ENCODE data around the gene STX8.

Gene STX8

DNA sequence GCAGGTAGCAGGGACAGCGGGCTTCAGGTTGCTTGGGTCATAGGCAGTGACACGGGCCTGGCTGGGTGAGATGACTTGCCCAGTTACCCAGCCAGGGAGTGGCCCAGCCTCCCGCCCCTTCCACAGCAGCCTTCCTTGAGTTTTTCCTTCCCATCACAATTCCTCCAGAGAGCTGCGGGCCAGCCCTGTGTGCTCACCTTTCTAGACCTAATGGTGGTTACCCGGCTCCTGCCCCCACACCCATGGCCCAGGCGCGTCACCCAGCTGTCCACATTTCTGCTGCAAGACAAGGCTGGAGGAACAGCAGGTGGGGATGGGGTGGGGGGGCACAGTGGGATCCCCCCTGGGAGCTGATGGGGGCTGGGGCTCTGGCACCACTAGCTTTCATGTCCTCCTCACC, 351.1 kb downstream of the STX8 start:
- no peak for DNase-seq (ENCODE audit: insufficient read length, low spot score)
- TF ChIP-seq POLR2A (IDR thresholded peaks at IDR 0.05; ENCODE audit: low read depth, low read length): no peak
- no peak for FAIRE-seq

- FAIRE-seq (no peak), DNase-seq (ENCODE audit: insufficient read length, low spot score) (no peak)
- TF ChIP-seq POLR2A (IDR thresholded peaks at IDR 0.05; ENCODE audit: low read depth, low read length): no peak
Measured at GRCh38 chr17:9223531-9223930, 352.1 kb downstream of the STX8 start.

GRCh38 chr17:9221922-9222180, 353.8 kb downstream of the STX8 start:
- no peak for TF ChIP-seq POLR2A (IDR thresholded peaks at IDR 0.05; ENCODE audit: low read depth, low read length)
- no peak for DNase-seq (ENCODE audit: insufficient read length, low spot score)

DNA sequence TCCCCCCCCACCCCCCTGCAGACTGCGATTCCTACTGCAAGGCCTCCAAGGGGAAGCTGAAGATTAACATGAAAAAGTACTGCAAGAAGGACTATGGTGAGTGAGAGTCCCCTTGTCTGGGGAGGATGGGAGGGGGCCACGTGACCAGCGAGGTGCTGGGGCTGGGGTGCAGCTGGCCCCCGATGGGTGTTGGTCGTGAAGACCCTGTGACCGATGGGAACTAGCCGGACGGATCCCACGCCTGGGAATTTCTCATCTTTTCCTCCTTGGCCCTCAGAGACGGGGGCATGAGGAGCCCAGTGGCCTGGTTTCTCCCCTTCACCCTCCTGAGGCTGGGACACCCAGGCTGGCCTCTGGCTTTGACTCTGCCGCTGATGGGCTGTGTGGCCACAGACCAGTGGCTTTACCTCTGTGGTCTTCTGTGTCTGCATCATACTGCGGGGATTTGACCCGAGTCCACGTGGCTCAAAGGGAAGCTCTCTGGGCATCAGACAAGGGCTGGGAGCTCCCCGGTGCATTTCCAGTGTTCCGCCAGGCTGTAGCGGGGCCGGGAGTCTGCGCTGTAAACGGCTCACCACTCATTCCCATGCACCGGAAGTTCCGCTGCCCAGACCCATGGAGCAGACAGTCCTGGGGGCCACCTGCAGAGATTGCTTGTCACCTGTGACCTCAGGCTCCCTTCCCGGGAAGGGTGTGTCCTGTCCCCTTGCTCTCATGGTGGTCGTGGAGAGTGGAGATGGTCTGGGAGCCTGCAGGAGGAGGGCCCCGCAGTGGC, 354.3 kb downstream of the STX8 start:
- DNase-seq (ENCODE audit: insufficient read length, low spot score): no peak
- no peak for TF ChIP-seq POLR2A (IDR thresholded peaks at IDR 0.05; ENCODE audit: low read depth, low read length)
- FAIRE-seq: no peak

More at GRCh38 chr17:9221922-9222180, 353.8 kb downstream of the STX8 start:
- no peak for FAIRE-seq

DNA sequence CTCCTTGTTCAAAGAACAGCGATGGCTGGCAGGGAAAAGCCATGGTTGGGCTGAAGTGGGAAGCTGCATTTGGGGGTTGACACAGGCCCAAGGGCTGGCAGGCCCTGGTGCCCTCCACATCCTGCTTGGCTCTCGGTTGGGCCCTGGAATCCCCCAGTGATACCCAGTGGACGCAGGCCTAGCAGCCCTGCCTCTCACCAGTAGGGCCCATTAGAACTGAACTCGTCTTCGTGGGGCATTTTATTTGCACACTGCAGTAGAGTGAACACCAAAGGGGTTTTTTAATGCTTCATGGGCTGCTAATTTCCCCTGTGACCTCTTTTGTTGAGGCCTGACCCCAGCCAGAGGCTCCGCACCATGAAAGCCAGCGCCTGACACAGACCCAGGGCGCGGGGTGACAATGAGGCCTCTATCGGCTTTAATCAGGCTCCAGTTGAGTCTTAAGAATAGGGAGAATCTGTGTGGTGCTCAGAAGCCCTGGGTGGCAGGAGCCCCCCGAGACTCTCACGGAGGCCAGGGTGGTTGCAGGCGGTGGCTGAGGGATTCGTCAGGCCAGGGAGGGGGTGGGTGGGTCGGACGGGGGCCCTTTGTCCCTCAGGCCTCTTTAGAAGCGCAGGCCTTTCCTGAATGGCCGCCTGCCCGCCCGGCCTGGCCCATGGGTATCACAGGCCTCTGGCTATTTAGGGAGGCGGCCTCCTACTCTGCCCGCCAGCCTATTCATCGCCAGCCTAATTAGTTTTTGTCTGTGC, 355.0 kb downstream of the STX8 start:
- DNase-seq (ENCODE audit: insufficient read length, low spot score) (no peak), FAIRE-seq (no peak)
- no peak for TF ChIP-seq POLR2A (IDR thresholded peaks at IDR 0.05; ENCODE audit: low read depth, low read length)

GRCh38 chr17:9219631-9220397, 355.8 kb downstream of the STX8 start:
- FAIRE-seq: no peak
- no peak for TF ChIP-seq POLR2A (IDR thresholded peaks at IDR 0.05; ENCODE audit: low read depth, low read length)

GRCh38 chr17:9218911-9219310, 356.7 kb downstream of the STX8 start:
- TF ChIP-seq POLR2A (IDR thresholded peaks at IDR 0.05; ENCODE audit: low read depth, low read length): no peak
- FAIRE-seq (no peak), DNase-seq (ENCODE audit: insufficient read length, low spot score) (no peak)

More at GRCh38 chr17:9219631-9220397, 355.8 kb downstream of the STX8 start:
- no peak for DNase-seq (ENCODE audit: insufficient read length, low spot score)

GRCh38 chr17:9218064-9218635, 357.5 kb downstream of the STX8 start:
- FAIRE-seq: no peak
- TF ChIP-seq POLR2A (IDR thresholded peaks at IDR 0.05; ENCODE audit: low read depth, low read length): no peak

GRCh38 chr17:9217151-9218056, 358.2 kb downstream of the STX8 start:
- no peak for FAIRE-seq
- TF ChIP-seq POLR2A (IDR thresholded peaks at IDR 0.05; ENCODE audit: low read depth, low read length): no peak
- no peak for DNase-seq (ENCODE audit: insufficient read length, low spot score)

More at GRCh38 chr17:9218064-9218635, 357.5 kb downstream of the STX8 start:
- no peak for DNase-seq (ENCODE audit: insufficient read length, low spot score)

- no peak for DNase-seq (ENCODE audit: insufficient read length, low spot score)
- no peak for FAIRE-seq
- TF ChIP-seq POLR2A (IDR thresholded peaks at IDR 0.05; ENCODE audit: low read depth, low read length): no peak
Measured at GRCh38 chr17:9215465-9215864, 360.2 kb downstream of the STX8 start.

DNA sequence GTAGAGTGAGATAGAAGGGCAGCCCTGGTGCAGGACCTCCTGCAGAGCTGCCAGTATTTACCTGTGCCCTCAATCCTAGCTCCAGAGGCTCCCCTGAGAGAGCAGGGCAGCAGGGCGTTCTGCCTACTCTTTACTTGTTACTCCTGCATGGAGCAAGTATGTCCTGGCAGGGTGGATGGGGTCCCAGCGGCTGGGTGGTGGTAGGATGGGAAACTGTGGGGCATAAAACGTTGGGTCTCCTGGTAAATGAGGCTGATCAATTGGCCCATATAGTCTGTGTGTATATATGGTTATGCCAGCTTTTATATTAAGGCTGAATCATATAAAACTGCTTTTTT, 362.3 kb downstream of the STX8 start:
- TF ChIP-seq POLR2A (IDR thresholded peaks at IDR 0.05; ENCODE audit: low read depth, low read length): no peak
- FAIRE-seq: no peak
- DNase-seq (ENCODE audit: insufficient read length, low spot score): no peak

- DNase-seq (ENCODE audit: insufficient read length, low spot score) (no peak), FAIRE-seq (no peak)
- no peak for TF ChIP-seq POLR2A (IDR thresholded peaks at IDR 0.05; ENCODE audit: low read depth, low read length)
Measured at GRCh38 chr17:9212376-9213302, 363.0 kb downstream of the STX8 start.
